ENCODE measurements around the gene NODAL.

NODAL gene

DNA sequence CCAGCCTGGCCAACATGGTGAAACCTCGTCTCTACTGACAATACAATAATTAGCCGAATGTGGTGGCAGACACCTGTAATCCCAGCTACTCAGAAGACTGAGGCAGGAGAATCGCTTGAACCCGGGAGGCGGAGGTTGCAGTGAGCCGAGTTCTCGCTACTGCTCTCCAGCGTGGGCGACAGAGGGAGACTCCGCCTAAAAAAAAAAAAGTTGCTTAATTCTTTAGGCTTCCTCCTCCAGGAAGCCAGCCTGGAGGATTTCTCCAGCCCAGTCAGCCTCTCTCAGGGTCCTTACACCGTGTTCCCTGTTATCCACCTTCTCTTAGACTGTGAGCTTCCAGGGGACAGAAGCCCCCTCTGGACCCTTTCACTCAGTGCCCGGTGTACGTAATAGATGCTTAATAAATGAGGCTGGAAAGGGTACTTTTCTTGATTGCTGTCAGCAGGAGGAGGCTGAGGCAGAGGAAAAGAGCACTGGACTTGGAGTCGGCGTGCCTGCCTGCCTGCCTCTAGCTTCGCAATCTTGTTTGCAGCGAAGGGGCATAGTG is 16.4 kb upstream of the NODAL start:
- no peak for DNase-seq (ENCODE audit: low read depth in 2 of 2)
- TF ChIP-seq, protein P1, sequence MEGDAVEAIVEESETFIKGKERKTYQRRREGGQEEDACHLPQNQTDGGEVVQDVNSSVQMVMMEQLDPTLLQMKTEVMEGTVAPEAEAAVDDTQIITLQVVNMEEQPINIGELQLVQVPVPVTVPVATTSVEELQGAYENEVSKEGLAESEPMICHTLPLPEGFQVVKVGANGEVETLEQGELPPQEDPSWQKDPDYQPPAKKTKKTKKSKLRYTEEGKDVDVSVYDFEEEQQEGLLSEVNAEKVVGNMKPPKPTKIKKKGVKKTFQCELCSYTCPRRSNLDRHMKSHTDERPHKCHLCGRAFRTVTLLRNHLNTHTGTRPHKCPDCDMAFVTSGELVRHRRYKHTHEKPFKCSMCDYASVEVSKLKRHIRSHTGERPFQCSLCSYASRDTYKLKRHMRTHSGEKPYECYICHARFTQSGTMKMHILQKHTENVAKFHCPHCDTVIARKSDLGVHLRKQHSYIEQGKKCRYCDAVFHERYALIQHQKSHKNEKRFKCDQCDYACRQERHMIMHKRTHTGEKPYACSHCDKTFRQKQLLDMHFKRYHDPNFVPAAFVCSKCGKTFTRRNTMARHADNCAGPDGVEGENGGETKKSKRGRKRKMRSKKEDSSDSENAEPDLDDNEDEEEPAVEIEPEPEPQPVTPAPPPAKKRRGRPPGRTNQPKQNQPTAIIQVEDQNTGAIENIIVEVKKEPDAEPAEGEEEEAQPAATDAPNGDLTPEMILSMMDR (IDR thresholded peaks at IDR 0.05; ENCODE audit: low read depth, low read length): no peak
- H3K4me3 ChIP-seq (replicated peaks in 1 of 2; ENCODE audit: low read depth in 2 of 2, low read length in 2 of 2): no peak overlapping the region

DNA sequence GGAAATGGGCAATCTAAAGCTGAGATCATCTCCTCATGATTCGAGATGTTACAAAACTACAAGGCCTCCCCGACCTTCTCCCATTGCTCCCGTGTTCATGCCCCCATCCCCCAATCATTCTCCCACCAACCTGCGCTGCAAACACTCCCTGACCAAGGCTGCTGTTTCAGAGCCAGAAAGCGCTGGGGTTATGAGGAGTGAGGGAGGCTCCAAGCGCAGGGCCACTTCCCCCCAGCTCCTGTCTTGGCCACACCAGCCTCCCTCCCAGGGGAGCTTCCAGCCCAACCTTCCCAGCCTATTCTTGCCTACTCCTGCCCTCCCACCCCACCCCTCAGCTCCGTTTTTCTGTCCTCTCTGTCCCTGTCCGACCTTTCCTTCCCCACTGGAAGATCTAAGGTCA is 14.7 kb upstream of the NODAL start:
- DNase-seq (ENCODE audit: low read depth in 2 of 2): no peak
- TF ChIP-seq, protein P1 (IDR thresholded peaks at IDR 0.05; ENCODE audit: low read depth, low read length): no peak
- no peak overlapping the region for H3K4me3 ChIP-seq (replicated peaks in 1 of 2; ENCODE audit: low read depth in 2 of 2, low read length in 2 of 2)

DNA sequence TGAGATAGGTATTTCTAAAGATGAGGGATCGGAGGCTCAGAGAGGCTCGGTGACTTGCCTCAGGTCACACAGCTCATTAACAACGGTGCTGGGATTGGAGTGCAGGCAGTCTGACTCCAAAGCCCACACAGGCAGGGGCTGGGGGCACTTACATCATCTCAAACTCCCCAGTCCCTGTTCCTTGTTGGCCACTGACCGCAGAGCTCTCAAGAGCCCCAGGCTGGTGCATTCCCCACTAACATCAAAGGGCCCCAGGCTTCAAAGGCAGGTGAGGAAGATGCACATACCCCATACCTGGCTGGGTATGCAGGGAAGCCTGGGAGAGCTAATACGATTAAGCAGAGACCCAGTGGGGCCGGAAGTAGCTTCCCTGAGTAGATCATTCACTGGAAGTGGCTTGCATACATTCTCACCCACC is 13.7 kb upstream of the NODAL start:
- TF ChIP-seq, protein P1 (IDR thresholded peaks at IDR 0.05; ENCODE audit: low read depth, low read length): no peak
- no peak overlapping the region for H3K4me3 ChIP-seq (replicated peaks in 1 of 2; ENCODE audit: low read depth in 2 of 2, low read length in 2 of 2)
- no peak for DNase-seq (ENCODE audit: low read depth in 2 of 2)

- DNase-seq (ENCODE audit: low read depth in 2 of 2): no peak
- H3K4me3 ChIP-seq (replicated peaks in 1 of 2; ENCODE audit: low read depth in 2 of 2, low read length in 2 of 2): no peak overlapping the region
- TF ChIP-seq, protein P1 (IDR thresholded peaks at IDR 0.05; ENCODE audit: low read depth, low read length): no peak
These were observed 6.8 kb upstream of the NODAL start for GRCh38 chr10:70448236-70448635.

DNA sequence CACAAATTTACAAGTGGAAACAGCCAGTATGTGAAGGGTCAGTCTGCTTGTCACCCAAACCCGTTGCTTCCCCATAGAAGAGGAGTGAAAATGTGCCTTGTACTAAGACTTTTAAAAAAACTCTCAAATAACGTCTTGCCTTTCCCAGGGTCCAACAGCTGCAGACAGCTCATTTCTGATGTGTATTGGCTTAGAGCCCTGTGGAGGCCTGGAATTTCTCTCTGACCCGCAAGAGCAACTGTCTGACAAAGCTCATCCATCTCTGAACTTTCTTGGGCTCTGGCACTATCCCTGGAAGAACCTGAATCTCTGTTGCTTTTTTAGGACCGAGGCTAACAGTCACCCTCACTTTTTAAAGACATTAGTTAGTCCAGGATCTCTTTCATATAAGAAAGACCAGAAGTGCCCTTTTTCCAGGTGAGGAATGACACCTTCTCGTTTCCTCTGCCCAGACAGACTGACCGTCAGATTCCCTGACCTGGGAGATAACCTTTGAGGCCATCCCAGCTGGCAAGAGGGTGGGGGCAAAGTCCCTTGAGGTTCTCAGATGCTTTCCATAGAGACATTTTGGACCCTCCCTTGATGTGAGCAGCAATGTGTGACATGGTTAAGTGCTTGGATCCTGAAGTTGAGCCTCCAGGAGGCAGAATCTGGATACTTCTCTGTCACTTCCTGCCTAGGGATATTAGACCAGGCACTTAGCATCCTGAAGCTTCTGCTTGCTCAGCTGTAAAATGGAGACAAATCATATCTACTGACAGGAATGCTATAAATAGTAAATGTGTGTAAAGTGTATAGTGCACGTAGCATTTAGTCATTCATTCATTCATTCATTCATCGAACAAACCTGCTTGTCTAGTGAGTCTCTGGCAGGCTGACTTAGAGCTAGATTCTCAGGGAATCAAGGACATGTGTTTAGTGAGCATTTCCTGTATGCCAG is 4.5 kb upstream of the NODAL start:
- DNase-seq (ENCODE audit: low read depth in 2 of 2): peak; percentile 37 to 65
- TF ChIP-seq, protein P1 (IDR thresholded peaks at IDR 0.05; ENCODE audit: low read depth, low read length): no peak
- H3K4me3 ChIP-seq (replicated peaks in 1 of 2; ENCODE audit: low read depth in 2 of 2, low read length in 2 of 2): no peak overlapping the region

DNA sequence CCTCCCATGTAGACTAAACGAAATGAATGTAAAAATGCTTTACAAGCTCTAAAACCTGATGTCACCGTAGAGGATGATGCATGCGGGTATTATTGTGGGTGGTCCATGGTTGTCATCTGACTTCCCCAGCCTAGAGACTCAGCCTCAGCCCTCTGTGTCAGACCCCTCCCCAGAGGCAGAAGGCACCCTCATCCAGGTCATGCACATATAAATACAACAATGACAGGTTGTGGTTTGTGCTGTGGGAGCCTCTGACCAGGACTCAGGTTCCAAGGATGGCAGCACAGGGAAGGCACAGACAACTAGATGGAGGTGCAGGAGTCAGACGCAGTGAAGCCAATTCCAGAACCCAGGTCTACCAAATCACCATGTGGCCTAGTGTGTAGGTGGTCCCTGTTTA is 3.3 kb upstream of the NODAL start:
- TF ChIP-seq, protein P1 (IDR thresholded peaks at IDR 0.05; ENCODE audit: low read depth, low read length): no peak
- H3K4me3 ChIP-seq (replicated peaks in 1 of 2; ENCODE audit: low read depth in 2 of 2, low read length in 2 of 2): no peak overlapping the region
- no peak for DNase-seq (ENCODE audit: low read depth in 2 of 2)
